ENCODE measurements around the gene MARCHF2.
A peak's percentile ranks its signal among the peaks of the same experiment; 100 is the strongest.
"Not testable (repeated sequence)": the region's sequence is repeated elsewhere in the genome, so short reads cannot be mapped to it uniquely, and the experiment has no call there.

MARCHF2 gene

GRCh38 chr19:8387688-8388611 is 25.2 kb upstream of the MARCHF2 start:
- DNase-seq: peak in 2 of 3 experiments; percentile 16 to 62

- DNase-seq: no peak
Observed at GRCh38 chr19:8388612-8388958, 24.5 kb upstream of the MARCHF2 start.

GRCh38 chr19:8389891-8390616 is 23.1 kb upstream of the MARCHF2 start, which contains the start of gene RAB11B:
Gene RAB11B, plus strand, starts transcription at chr19:8390360. Its CDS starts 57 bp downstream, at chr19:8390417.
- peak; percentile 96 to 100 (median 100) for DNase-seq

DNA sequence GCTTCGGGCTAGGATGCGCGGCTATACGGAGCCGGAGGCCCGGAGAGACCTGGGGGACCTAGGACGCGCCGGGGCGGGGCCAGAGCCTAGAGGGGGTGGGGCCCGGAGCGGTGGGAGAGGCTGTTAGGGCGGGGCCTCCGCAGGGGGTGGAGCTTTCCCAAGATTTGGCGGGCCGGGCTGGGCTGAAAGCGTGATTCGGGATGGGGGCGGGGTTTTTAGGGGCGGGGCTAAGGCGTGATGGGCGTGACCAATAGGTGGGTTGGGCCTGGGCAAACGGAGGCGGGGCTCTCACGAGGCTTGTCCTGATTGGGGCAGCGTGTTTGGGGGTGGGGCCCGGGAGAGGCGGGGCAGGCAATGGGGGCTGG is 22.5 kb upstream of the MARCHF2 start:
- peak; percentile 84 to 95 (median 89) for DNase-seq

DNA sequence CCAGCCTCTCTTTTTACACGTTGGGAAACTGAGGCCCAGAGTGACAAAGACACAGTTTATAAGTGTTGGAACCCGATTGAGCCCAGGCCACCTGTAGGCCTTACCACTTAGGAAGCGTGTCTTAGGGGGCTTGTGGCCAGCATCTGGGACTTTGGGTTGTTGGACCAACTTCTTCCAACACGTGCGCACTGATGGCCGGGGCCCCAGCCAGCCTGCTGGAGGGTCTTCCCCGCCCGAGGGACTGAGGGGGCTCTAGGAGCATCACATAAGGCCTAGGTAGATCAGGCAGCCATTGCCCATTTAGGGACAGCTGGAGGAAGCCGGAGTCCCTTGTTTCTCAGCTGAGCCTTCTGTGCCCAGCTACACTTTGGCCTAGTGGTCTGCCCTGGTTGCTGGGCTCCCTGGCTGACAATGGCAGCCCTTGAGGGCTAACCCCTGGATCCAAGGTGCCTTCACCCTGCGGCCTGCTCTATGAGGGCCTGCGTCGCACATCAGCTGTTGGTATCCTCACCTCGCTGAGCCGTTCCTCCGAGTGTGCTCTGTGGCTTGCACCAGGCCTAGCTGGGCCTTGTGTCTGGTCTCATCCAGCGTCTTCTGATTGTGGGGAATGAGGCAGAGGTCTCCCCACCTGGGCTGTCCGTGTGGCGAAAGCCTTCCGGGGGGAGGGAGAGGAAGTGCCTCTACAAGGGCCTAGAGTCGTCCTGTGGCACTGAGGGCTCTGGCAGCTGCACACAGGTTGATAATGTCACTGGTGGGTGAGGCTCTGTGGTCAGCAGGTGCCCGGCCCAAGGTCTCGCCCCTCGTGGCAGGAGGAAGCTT is 21.7 kb upstream of the MARCHF2 start:
- DNase-seq: no peak

- no peak for DNase-seq
Observed at GRCh38 chr19:8392017-8392591, 21.0 kb upstream of the MARCHF2 start.

DNA sequence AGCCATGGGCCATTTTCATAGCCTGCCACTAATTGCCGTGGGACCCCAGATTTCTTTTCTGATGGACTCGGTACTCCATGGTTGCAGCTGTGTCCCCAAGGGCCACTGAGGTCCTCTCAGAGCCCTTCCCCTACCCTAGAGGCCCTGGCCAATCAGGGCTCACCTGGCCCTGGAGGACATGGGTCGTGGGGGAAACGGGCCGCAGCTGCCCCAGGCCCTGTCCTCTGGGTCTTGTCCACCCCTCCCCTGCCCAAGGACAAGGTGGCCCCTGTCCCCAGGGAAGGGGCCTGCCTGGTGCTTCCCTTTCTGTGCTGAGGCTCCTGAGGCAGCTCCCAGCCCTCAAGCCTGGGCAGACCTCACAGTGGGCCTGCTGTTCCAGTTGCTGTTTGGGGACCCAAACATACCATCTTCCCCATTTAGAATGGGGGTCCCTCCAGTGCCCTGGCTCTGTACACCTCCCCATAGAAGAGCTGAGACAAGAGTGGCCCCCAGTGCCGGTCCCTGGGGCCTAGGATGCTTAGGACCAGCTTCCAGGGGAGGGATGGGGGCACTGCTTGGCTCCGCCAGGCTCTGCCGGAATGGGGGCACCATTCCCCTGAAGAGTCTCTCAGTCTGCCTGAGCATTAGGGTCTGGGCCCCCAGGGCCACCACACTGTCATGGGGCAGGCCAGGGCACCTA is 19.8 kb upstream of the MARCHF2 start:
- no peak for DNase-seq

DNA sequence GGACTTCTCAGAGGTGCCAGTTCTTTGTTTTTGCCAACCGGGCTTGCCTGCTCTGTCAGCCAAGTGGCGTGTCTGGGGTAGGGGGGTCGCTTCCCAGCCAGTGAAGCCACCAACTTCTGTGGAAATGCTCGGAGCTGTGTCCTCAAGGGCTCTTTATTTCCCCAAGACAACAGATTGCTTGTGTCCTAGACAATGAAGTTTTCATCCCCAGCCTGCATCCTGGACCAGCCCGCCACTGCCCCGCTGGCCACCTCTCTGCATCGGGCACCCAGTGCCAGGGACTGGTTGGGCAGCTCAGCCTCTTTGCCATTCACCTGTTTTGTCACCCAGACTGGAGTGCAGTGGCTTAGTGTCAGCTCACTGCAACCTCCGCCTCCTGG is 19.2 kb upstream of the MARCHF2 start:
- no peak for DNase-seq

DNA sequence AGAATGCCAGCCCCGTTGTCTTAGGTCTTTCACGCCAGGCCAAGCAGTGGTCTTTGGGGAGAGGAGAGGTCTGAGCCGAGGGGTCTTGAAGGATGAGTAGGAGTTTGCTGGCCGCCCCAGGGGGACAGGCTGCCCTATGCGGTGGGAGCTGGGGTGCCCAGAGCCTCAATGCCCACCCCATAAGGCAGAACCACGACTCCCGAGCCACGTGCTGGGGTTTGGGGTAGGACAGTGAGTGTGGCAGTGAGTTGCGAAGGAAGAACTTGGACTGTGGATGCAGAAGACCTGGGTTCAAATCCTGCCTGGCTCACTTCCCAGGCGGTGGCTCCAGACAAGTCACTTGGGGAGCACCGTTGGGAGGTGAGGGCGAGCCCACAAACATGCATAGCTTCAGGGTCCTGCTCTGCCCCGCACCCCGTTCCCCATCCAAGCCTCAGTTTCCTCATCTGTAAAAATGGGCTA is 17.5 kb upstream of the MARCHF2 start:
- no peak for DNase-seq

GRCh38 chr19:8396185-8396562 is 16.9 kb upstream of the MARCHF2 start:
- no peak for DNase-seq

DNA sequence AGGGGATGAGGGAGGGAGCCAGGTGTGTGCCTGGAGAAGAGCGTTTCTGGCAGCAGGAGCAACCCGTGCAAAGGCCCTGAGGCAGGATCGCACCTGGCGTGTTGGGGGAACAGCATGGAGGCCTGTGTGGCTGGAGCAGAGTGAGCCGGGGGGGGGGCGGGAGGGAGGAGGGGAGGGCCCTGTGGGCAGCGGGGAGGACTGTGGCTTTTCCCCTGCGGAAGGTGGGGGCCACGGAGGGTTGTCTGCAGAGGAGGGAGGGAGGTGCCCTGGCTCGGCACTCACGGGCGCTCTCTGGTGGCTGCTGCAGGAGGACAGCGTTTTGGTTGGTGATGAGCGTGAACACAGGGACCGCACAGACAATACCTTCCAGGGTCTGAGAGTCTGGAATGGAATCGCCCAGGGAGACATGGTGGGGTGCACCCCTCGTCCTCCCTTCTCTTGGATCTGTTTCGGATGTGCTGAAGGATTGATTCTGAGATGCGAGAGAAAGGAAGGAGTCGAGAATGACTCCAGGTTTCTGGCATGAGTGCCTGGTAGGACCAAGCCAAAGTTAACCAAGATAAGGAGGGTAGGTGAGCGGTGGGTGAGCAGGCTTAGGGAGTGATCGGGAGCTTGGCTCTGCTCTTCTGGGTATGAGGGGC is 16.4 kb upstream of the MARCHF2 start:
- DNase-seq: no peak

GRCh38 chr19:8397271-8397670 is 15.8 kb upstream of the MARCHF2 start:
- DNase-seq: no peak

- DNase-seq: no peak
Observed at GRCh38 chr19:8397746-8398310, 15.3 kb upstream of the MARCHF2 start.

DNA sequence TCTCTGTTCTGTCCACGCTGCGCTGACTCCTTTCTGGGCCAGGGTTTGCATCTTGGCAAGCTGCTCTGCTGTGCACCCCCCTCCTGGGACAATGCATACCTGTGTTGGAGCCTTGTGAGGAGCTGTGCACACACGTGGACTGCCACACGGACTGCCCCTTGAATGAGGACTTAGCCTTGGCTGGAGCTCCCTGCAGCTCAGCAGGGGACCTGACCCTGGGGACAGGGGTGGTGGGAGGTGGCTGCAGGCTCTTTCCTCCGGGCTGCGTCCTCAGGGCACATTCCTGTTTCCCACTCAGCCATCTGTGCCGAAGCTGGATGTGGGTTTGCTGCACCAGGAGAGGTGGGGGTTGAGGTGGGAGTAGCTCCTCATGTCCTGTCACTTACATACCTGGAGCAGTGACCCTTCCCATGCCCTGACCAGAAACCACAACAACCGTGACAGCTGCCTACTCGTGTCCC is 14.8 kb upstream of the MARCHF2 start:
- no peak for DNase-seq

GRCh38 chr19:8399681-8400188 is 13.4 kb upstream of the MARCHF2 start:
- DNase-seq: no peak

- no peak for DNase-seq
Observed at GRCh38 chr19:8401981-8402411, 11.1 kb upstream of the MARCHF2 start.

GRCh38 chr19:8403098-8403819 is 9.8 kb upstream of the MARCHF2 start:
- DNase-seq: no peak

DNA sequence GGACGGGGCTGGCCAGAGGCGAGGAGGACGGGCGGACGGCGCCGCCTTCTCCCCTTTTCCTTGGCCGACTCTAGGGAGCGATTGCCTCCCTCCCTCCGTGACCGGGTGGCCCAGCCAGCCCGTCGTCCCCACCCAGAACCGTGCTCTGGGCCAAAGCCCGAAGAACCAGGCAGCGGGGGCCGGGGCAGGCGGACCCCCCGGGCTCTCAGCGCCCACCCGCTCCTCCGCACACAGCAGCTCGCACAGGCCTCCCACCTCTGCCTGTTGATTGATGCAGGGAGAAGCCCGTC is 9.3 kb upstream of the MARCHF2 start:
- no peak for DNase-seq

- DNase-seq: no peak
Observed at GRCh38 chr19:8404391-8405151, 8.5 kb upstream of the MARCHF2 start.

DNA sequence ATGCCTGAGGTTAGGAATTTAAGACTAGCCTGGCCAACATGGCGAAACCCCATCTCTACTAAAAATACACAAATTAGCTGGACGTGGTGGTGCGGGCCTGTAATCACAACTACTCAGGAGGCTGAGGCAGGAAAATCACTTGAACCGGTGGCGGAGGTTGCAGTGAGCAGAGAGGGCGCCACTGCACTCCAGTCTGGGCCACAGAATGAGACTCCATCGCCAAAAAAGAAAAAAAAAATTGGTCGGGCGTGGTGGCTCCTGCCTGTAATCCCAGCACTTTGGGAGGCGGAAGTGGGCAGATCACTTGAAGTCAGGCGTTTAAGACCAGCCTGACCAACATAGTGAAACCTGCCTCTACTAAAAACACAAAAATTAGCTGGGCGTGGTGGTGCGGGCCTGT is 2.4 kb upstream of the MARCHF2 start:
- not testable (repeated sequence) for DNase-seq
